IMR-90 (cell line): ENCODE results near the gene FAM124A. TPM values are rescaled to one million over a fixed set of nuclear protein-coding genes. Genes with fewer than 3 reads are reported as not detected.

Experiments used
- ATAC-seq: fragments of 200-7000 bp; cut with Tn5 transposase; 2 replicates; pipeline ENCODE4 v1.9.1; 2020; ENCODE audit warnings: low read depth, mild to moderate bottlenecking, moderate library complexity
- BruUV-seq: library from RNA; stranded (reverse); fragments of 400-500 nt; replicated peaks from 2 replicates; lab custom pipeline; 2021; lab: Mats Ljungman, UMichigan
- CTCF ChIA-PET: fragments of 300-600 bp; formaldehyde crosslinking; extraction: SDS; loops from one replicate; lab custom pipeline; 2021; ENCODE audit warnings: antibody characterized with exemption; lab: Yijun Ruan, JAX
- POLR2A ChIA-PET: fragments of 300-600 bp; sonication (Branson Sonifier 250); formaldehyde crosslinking; loops from one replicate; lab custom pipeline; 2022; ENCODE audit warnings: antibody characterized with exemption; ENCODE audit not compliant: unreplicated experiment; lab: Charles Lee
- DNase-seq: peaks from one replicate; pipeline ENCODE4 v3.0.0; 2013
- H2AFZ ChIP-seq: replicated peaks from 2 replicates; pipeline ENCODE3; 2013; ENCODE audit warnings: low read length, mild to moderate bottlenecking; ENCODE audit not compliant: poor library complexity
- H2AK5ac ChIP-seq: 2 replicates; pipeline ENCODE4 v1.6.1; 2013; ENCODE audit warnings: low read depth, low read length, inconsistent platforms
- H2AK9ac ChIP-seq: replicated peaks from 2 replicates; pipeline ENCODE3; 2013; ENCODE audit warnings: mild to moderate bottlenecking, low read depth, low read length, moderate library complexity; ENCODE audit not compliant: poor library complexity
- H2BK120ac ChIP-seq: 2 replicates; pipeline ENCODE4 v1.6.1; 2013; ENCODE audit warnings: low read depth, low read length, inconsistent platforms
- H2BK15ac ChIP-seq: 3 replicates; pipeline ENCODE4 v1.6.1; 2013; ENCODE audit warnings: low read depth, low read length, inconsistent platforms
- H2BK20ac ChIP-seq: 2 replicates; pipeline ENCODE4 v1.6.1; 2013; ENCODE audit warnings: low read depth, mild to moderate bottlenecking, inconsistent platforms, low read length, moderate library complexity
- H2BK5ac ChIP-seq: 2 replicates; pipeline ENCODE4 v1.6.1; 2013; ENCODE audit warnings: mild to moderate bottlenecking, low read depth, low read length, inconsistent platforms; ENCODE audit not compliant: poor library complexity, severe bottlenecking
- H3K14ac ChIP-seq: replicated peaks from 2 replicates; pipeline ENCODE4 v1.6.1; 2013; ENCODE audit warnings: low read depth, low read length, inconsistent platforms
- H3K18ac ChIP-seq: 2 replicates; pipeline ENCODE4 v1.6.1; 2013; ENCODE audit warnings: low read depth, low read length, control low read depth
- H3K23ac ChIP-seq: 2 replicates; pipeline ENCODE4 v1.6.1; 2013; ENCODE audit warnings: low read depth, low read length, inconsistent platforms
- H3K27ac ChIP-seq: 2 replicates; pipeline ENCODE4 v1.5.1; 2013; ENCODE audit warnings: mild to moderate bottlenecking, control low read depth, low read length; ENCODE audit not compliant: insufficient read depth
- H3K27me3 ChIP-seq: 2 replicates; pipeline ENCODE4 v1.6.1; 2013; ENCODE audit warnings: low read length; ENCODE audit not compliant: control insufficient read depth, insufficient read depth
- H3K36me3 ChIP-seq: 2 replicates; pipeline ENCODE4 v1.6.1; 2013; ENCODE audit warnings: low read length, mixed read lengths; ENCODE audit not compliant: control insufficient read depth, insufficient read depth
- H3K4ac ChIP-seq: 2 replicates; pipeline ENCODE4 v1.6.1; 2013; ENCODE audit warnings: low read depth, low read length, inconsistent platforms
- H3K4me1 ChIP-seq: 2 replicates; pipeline ENCODE4 v1.6.1; 2013; ENCODE audit warnings: low read length, mixed read lengths; ENCODE audit not compliant: control insufficient read depth, insufficient read depth
- H3K4me2 ChIP-seq: 2 replicates; pipeline ENCODE4 v1.6.1; 2013; ENCODE audit warnings: low read depth, mild to moderate bottlenecking, control low read depth, low read length, moderate library complexity
- H3K4me3 ChIP-seq: 2 replicates; pipeline ENCODE4 v1.5.1; 2013; ENCODE audit warnings: low read depth, mild to moderate bottlenecking, control low read depth, low read length, moderate library complexity; ENCODE audit not compliant: insufficient read depth
- H3K56ac ChIP-seq: 2 replicates; pipeline ENCODE4 v1.6.1; 2013; ENCODE audit warnings: low read length, inconsistent platforms; ENCODE audit not compliant: insufficient read depth; ENCODE audit errors: extremely low read depth
- H3K79me1 ChIP-seq, 2 experiments: 2 replicates each; pipeline ENCODE4 v1.6.1; 2013; ENCODE audit warnings: low read length in 2 of 2, inconsistent platforms in 1 of 2, low read depth in 1 of 2
- H3K9ac ChIP-seq: 2 replicates; pipeline ENCODE4 v1.6.1; 2013; ENCODE audit warnings: low read depth, low read length, control low read depth
- H3K9me1 ChIP-seq: 2 replicates; pipeline ENCODE4 v1.6.1; 2013; ENCODE audit warnings: low read length, inconsistent platforms; ENCODE audit not compliant: insufficient read depth
- H3K9me3 ChIP-seq: 2 replicates; pipeline ENCODE4 v1.6.1; 2013; ENCODE audit warnings: low read length; ENCODE audit not compliant: control insufficient read depth, insufficient read depth
- H4K20me1 ChIP-seq: 2 replicates; pipeline ENCODE4 v1.6.1; 2013; ENCODE audit warnings: low read length, inconsistent platforms; ENCODE audit not compliant: insufficient read depth
- H4K5ac ChIP-seq: 2 replicates; pipeline ENCODE4 v1.6.1; 2013; ENCODE audit warnings: mild to moderate bottlenecking, low read depth, low read length, control low read depth
- H4K8ac ChIP-seq, 2 experiments: 2 replicates each; pipeline ENCODE4 v1.6.1; 2013; ENCODE audit warnings: low read depth in 2 of 2, low read length in 2 of 2, control low read depth in 1 of 2, inconsistent platforms in 1 of 2
- H4K91ac ChIP-seq: 2 replicates; pipeline ENCODE4 v1.6.1; 2013; ENCODE audit warnings: low read depth, low read length, inconsistent platforms; ENCODE audit not compliant: insufficient read depth
- CHD1 ChIP-seq: IDR thresholded peaks from 2 replicates; pipeline ENCODE4 v1.6.1; 2012; ENCODE audit warnings: low read depth, low read length, improper control_type of control experiment
- FOS ChIP-seq: fragments of 150-350 bp; IDR thresholded peaks from 2 replicates; pipeline ENCODE4 v1.6.1; 2016; ENCODE audit warnings: low read depth, low read length
- NFE2L2 ChIP-seq: fragments of 150-350 bp; IDR thresholded peaks from 2 replicates; pipeline ENCODE4 v1.6.1; 2016; ENCODE audit warnings: low read depth, mild to moderate bottlenecking, low read length
- RAD21 ChIP-seq: IDR thresholded peaks from 2 replicates; pipeline ENCODE4 v1.6.1; 2012; ENCODE audit warnings: low read length, improper control_type of control experiment
- WGBS, 2 experiments: methylation state at CpG; one replicate each; pipeline versions ENCODE4 v1.1.5 to v1.1.7; 2013; ENCODE audit warnings: missing lambda C conversion rate in 2 of 2; ENCODE audit not compliant: insufficient read length in 1 of 2; ENCODE audit errors: extremely low coverage in 2 of 2; 5-methylcytosine and 5-hydroxymethylcytosine counted together
- dilution Hi-C: fragments of 300-500 bp; cut with HindIII; formaldehyde crosslinking; loops from one replicate; pipeline ENCODE4 v1.14.3; 2018; ENCODE audit warnings: low sequenced_read_pairs; ENCODE audit not compliant: unreplicated experiment
- in situ Hi-C: fragments of 300-500 bp; cut with MboI; formaldehyde crosslinking; loops from 3 replicates; pipeline ENCODE4 v1.14.3; 2019; ENCODE audit warnings: low sequenced_read_pairs, inconsistent platforms, mixed read lengths
- intact Hi-C: fragments of 100-400 bp; cut with micrococcal nuclease; formaldehyde crosslinking; loops from 2 replicates; pipeline ENCODE4 v1.10.0; 2022
- polyA plus RNA-seq, 3 experiments: library from polyadenylated mRNA; depleted of rRNA; stranded (reverse); fragments of >200 nt; gene quantifications; 2 replicates each; pipeline ENCODE4 v1.2.3, GENCODE V29; 2012; ENCODE audit warnings: low replicate concordance in 1 of 3
- total RNA-seq: library from RNA; depleted of rRNA; stranded (reverse); fragments of >200 nt; gene quantifications from 2 replicates; pipeline ENCODE4 v1.2.3, GENCODE V29; 2012
- TF ChIP-seq, protein P1 (sequence below): fragments of 150-350 bp; IDR thresholded peaks from 2 replicates; pipeline ENCODE4 v1.6.1; 2016; ENCODE audit warnings: low read depth, mild to moderate bottlenecking, low read length, moderate library complexity, borderline replicate concordance

Gene FAM124A
- total and polyA plus RNA-seq, 2 of the 4 experiments (the other 2 are of a cell fraction), result 0.03 TPM; not detected in 1

DNA sequence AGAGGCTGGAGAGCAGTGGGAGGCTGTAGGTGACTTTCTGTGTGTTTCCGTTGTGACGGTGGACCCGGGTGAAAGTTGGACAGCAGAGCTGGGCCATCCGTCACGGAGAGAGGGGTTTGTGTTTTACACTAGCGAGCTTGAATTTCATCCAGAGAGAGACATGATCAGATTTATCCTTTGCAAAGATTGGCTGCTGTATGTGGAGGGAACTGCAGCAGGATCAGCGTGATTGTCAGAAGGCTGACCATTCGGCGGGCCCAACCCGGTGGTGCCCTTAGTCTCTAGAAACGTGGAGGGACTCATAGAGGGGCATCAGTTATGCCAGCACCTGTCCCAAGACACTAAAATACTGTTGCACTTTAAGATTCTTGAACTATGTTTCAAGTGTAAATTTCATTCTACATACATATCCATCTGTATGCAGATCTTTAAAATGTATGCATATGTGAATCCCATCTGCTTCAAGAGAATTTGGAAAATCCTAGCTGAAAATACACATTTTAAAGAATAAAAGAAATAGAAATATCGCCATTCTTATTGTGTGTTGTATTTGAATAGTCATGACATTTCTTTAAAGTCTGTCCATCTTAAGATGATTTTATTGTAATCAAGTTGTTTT lies 7.0 kb downstream of the FAM124A start:
- H2BK20ac ChIP-seq, result no peak overlapping the region
- WGBS, 2 experiments, result 65% methylated on average over 4 of the region's 12 CpGs; no CpG with 5 or more reads in 1 of the 2 experiments
- no peaks in the 10 kb centered on the region for H3K79me1 ChIP-seq
- no peak overlapping the region for H4K8ac ChIP-seq
- no peak overlapping the region for H2AFZ ChIP-seq
- H3K9ac ChIP-seq, result no peak overlapping the region
- no peaks in the 10 kb centered on the region for H3K4me1 ChIP-seq
- TF ChIP-seq, protein P1, sequence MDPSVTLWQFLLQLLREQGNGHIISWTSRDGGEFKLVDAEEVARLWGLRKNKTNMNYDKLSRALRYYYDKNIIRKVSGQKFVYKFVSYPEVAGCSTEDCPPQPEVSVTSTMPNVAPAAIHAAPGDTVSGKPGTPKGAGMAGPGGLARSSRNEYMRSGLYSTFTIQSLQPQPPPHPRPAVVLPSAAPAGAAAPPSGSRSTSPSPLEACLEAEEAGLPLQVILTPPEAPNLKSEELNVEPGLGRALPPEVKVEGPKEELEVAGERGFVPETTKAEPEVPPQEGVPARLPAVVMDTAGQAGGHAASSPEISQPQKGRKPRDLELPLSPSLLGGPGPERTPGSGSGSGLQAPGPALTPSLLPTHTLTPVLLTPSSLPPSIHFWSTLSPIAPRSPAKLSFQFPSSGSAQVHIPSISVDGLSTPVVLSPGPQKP, result no peak
- TF ChIP-seq FOS (no peak), RAD21 (no peak), NFE2L2 (no peak), CHD1 (no peak)
- no peak overlapping the region for H3K4me2 ChIP-seq
- no peaks in the 10 kb centered on the region for H3K9me1 ChIP-seq
- H3K36me3 ChIP-seq, result no peaks in the 10 kb centered on the region
- H2AK9ac ChIP-seq, result no peak overlapping the region
- dilution Hi-C loops (no loop called here), in situ Hi-C loops (no loop called here), intact Hi-C loops (loop anchor here (10.0 kb wide), 1 partner anchor 576 kb away; the partner anchor contains the start of gene DHRS12)
- ChIA-PET POLR2A (no interaction called here), CTCF (interaction anchor here (0.6 kb wide), 1 partner anchor 835 kb away, joined by 3 read pairs; no protein-coding TSS in a partner anchor)
- no peak overlapping the region for H2AK5ac ChIP-seq
- peaks cover 44% of the 10 kb centered on the region for H3K27me3 ChIP-seq
- H3K27ac ChIP-seq, result no peak overlapping the region
- no peak overlapping the region for H2BK15ac ChIP-seq
- no peak overlapping the region for H2BK5ac ChIP-seq
- H4K20me1 ChIP-seq, result no peaks in the 10 kb centered on the region
- H3K56ac ChIP-seq, result no peak overlapping the region
- H3K14ac ChIP-seq, result no peak overlapping the region
- BruUV-seq, result no TSS peak
- H4K5ac ChIP-seq, result no peak overlapping the region
- no peak overlapping the region for H3K4me3 ChIP-seq
- no peak overlapping the region for H3K4ac ChIP-seq
- DNase-seq (no peak), ATAC-seq (no peak)
- H4K91ac ChIP-seq, result no peak overlapping the region
- H3K23ac ChIP-seq, result no peak overlapping the region
- no peak overlapping the region for H2BK120ac ChIP-seq
- no peak overlapping the region for H3K18ac ChIP-seq
- H3K9me3 ChIP-seq, result 0 out of 2 replicates have a peak, but pooled peaks cover 3% of the 10 kb centered on the region
